ENCODE measurements around the gene MXRA7.

Gene MXRA7

GRCh38 chr17:76720941-76721340 lies 10.2 kb upstream of the MXRA7 start:
- TF ChIP-seq SIN3A (IDR thresholded peaks at IDR 0.05; ENCODE audit: borderline replicate concordance, insufficient read depth, low read length) (no peak), FOXP2 (optimal IDR thresholded peaks at IDR 0.05; ENCODE audit: borderline replicate concordance, extremely low read depth, extremely low read length, insufficient read depth) (no peak), POLR2AphosphoS5 (IDR thresholded peaks at IDR 0.05; ENCODE audit: low read depth, low read length) (no peak), REST (IDR thresholded peaks at IDR 0.05; ENCODE audit: insufficient read depth in 1 of 2, low read depth in 2 of 2, low read length in 2 of 2) (no peak), TAF1 (IDR thresholded peaks at IDR 0.05; ENCODE audit: borderline replicate concordance, insufficient read depth, low read length) (no peak)

DNA sequence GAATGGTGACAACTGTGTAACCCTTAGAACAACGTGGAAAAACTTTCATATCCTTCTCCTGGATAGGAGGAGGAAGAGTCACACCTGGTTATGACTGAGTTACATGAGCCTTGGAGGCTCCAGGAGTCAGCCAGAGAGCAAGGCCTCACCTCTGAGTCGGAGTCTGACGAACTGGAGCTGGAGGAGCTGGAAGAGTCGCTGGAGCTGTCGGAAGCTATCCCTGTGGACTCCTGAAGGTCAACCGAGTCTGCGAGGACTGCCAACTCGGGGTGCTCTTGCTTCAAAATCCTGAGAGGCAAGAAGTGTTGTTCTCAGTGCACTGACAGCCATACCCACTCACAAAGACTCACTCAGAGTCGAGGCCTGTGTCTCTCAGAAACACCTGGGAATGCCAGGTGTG lies 9.4 kb upstream of the MXRA7 start:
- TF ChIP-seq POLR2AphosphoS5 (IDR thresholded peaks at IDR 0.05; ENCODE audit: low read depth, low read length) (no peak), TAF1 (IDR thresholded peaks at IDR 0.05; ENCODE audit: borderline replicate concordance, insufficient read depth, low read length) (no peak), REST (IDR thresholded peaks at IDR 0.05; ENCODE audit: insufficient read depth in 1 of 2, low read depth in 2 of 2, low read length in 2 of 2) (no peak), SIN3A (IDR thresholded peaks at IDR 0.05; ENCODE audit: borderline replicate concordance, insufficient read depth, low read length) (no peak), FOXP2 (optimal IDR thresholded peaks at IDR 0.05; ENCODE audit: borderline replicate concordance, extremely low read depth, extremely low read length, insufficient read depth) (no peak)

DNA sequence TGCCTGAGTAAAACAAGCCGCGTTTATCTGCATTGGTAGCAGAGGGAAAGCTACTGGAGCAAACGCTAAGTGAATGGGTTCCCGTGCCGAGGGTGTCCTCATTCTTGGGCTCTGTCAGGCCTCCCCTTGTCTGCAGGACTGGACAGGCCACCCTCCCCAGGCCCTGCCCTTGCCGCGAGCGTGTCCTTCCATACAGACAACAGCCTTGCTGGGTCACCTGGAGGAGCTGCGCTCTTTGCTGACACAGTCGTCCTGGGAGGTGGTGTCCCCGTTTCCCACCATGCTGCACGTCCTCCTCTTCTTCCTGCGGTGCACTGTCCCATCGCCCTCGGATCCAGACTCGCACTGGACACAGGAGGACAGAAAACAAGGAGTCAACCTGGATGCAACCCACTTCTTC lies 7.8 kb upstream of the MXRA7 start:
- TF ChIP-seq POLR2AphosphoS5 (IDR thresholded peaks at IDR 0.05; ENCODE audit: low read depth, low read length) (no peak), REST (IDR thresholded peaks at IDR 0.05; ENCODE audit: insufficient read depth in 1 of 2, low read depth in 2 of 2, low read length in 2 of 2) (no peak), FOXP2 (optimal IDR thresholded peaks at IDR 0.05; ENCODE audit: borderline replicate concordance, extremely low read depth, extremely low read length, insufficient read depth) (no peak), TAF1 (IDR thresholded peaks at IDR 0.05; ENCODE audit: borderline replicate concordance, insufficient read depth, low read length) (no peak)

DNA sequence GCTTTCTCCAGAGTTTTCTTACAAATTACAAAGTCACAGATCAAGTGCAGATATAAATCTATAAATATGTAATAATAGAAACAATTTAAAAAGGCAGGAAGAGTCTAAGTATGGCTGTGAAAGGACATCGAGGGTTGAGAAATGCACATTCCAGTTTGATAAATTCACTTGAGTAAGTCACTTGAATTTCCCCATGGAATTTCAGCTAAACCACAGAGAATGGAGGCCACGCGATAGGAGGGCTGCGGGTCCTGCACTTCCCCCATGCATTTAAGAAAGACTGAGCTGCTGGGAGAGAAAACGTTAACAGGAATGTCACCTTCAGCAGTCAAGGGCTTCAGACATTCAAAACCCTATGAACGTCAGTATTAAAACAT lies 6.1 kb upstream of the MXRA7 start:
- TF ChIP-seq FOXP2 (optimal IDR thresholded peaks at IDR 0.05; ENCODE audit: borderline replicate concordance, extremely low read depth, extremely low read length, insufficient read depth) (no peak), REST (IDR thresholded peaks at IDR 0.05; ENCODE audit: insufficient read depth in 1 of 2, low read depth in 2 of 2, low read length in 2 of 2) (no peak), TAF1 (IDR thresholded peaks at IDR 0.05; ENCODE audit: borderline replicate concordance, insufficient read depth, low read length) (no peak), SIN3A (IDR thresholded peaks at IDR 0.05; ENCODE audit: borderline replicate concordance, insufficient read depth, low read length) (no peak), POLR2AphosphoS5 (IDR thresholded peaks at IDR 0.05; ENCODE audit: low read depth, low read length) (no peak)

Measured in PFSK-1 (cell line).